ENCODE measurements around the gene ZNF397.
"Not testable (repeated sequence)": the region's sequence is repeated elsewhere in the genome, so short reads cannot be mapped to it uniquely, and the experiment has no call there.

The ZNF397 gene

GRCh38 chr18:35240664-35241447 lies at the start of gene ZNF397:
Gene ZNF397, plus strand, starts transcription at chr18:35241034. Its CDS starts 1,437 bp downstream, at chr18:35242471.
- DNase-seq, result peak; percentile 96

DNA sequence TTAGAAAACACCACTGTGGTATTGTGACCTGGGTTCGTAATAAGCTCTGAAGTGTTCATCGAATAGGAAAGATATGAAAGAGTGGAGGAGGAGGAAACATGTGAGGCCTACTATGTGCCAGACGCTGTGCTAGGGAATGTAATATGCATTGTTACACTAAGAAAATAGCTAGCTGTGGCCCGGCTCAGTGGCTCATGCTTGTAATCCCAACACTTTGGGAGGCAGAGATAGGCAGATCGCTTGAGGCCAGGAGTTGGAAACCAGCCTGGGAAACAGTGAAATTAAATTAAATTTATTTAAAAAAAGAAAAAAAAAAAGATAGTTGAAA lies 49.2 kb upstream of the ZNF397 start:
- no peak for DNase-seq

- no peak for DNase-seq
These were observed 48.4 kb upstream of the ZNF397 start for GRCh38 chr18:35192415-35192814.

DNA sequence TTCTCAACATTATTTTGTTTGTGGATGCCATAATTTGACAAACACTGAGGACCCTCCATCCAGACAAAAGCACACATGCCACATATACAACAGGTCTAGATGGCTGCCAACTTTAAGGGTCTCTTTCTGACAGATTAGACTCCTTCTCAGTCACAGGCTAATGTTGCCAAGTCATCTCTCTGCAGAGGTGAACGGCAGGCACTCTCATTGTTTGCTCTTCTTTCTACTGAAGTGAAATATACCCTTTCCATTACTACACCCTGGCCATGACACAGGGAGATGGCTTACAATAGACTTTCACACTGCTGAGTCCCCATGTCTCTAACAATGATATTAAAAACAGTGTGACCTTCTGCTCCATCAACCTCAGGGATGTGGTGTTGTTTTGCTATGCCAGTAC lies 47.5 kb upstream of the ZNF397 start:
- DNase-seq, result no peak

GRCh38 chr18:35197296-35197695 lies 43.5 kb upstream of the ZNF397 start:
- no peak for DNase-seq

DNA sequence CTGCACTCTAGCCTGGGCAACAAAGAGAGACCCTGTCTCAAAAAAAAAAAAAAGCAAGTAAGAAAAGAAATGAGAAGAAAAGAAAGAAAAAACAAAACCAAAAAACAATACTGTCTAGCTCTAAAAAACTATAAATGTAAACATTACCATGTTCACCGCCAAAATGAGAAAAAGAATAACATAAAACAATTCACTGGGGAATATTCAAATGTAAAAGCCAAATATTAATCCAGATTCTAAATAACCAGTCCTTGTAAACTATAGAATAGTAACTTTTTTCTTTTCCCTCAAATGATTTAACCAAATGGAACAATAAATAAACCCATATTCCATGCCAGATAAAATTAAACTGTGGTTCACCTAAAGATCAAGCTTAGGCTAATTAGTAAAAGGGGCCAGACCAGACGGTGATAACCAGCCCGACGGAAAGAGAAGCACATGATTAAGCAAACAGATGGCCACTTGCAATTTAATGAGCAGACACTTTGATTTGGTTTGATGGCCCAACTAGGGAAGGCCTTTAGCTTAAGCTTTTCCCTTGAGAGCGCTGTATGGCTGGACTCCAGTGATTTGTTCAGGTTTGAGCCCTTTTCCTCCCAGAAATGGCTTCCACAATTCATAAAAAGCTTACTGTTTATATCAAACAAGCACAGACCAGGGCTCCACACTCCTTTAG lies 39.4 kb upstream of the ZNF397 start:
- no peak for DNase-seq

GRCh38 chr18:35203067-35203466 lies 37.8 kb upstream of the ZNF397 start:
- no peak for DNase-seq

DNA sequence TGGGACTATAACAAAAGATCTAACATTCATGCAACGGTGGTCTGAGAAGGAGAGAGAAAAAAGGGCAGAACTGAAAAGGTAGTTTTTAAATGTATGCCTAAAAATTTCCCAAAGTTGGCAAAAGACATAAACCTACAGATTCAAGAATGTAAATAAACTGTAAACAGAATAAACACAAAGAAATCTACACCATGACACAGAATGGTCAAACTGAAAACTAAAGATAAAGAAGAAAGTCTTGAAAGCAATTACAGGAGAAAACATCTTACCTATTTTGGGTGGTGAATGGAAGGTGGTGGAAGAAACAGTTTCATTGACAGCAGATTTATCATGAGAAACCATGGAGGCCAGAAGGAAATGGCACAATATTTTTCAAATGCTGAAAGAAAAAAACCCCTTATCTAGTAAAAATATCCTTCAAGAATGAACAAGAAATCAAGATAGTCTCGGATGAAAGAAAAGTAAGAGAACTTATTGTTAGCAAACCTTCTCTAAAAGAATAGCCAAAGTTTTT lies 35.6 kb upstream of the ZNF397 start:
- DNase-seq, result no peak

DNA sequence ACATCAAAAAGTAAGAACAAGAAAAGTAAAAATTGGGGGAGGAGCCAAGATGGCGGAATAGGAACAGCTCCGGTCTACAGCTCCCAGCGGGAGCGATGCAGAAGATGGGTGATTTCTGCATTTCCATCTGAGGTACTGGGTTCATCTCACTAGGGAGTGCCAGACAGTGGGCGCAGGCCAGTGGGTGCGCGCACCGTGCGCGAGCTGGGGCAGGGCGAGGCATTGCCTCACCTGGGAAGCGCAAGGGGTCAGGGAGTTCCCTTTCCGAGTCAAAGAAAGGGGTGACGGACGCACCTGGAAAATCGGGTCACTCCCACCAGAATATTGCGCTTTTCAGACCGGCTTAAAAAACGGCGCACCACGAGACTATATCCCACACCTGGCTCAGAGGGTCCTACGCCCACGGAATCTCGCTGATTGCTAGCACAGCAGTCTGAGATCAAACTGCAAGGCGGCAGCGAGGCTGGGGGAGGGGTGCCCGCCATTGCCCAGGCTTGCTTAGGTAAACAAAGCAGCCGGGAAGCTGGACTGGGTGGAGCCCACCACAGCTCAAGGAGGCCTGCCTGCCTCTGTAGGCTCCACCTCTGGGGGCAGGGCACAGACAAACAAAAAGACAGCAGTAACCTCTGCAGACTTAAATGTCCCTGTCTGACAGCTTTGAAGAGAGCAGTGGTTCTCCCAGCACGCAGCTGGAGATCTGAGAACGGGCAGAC lies 34.9 kb upstream of the ZNF397 start:
- DNase-seq, result not testable (repeated sequence)

- DNase-seq, result no peak
These were observed 25.8 kb upstream of the ZNF397 start for GRCh38 chr18:35215026-35215425.

DNA sequence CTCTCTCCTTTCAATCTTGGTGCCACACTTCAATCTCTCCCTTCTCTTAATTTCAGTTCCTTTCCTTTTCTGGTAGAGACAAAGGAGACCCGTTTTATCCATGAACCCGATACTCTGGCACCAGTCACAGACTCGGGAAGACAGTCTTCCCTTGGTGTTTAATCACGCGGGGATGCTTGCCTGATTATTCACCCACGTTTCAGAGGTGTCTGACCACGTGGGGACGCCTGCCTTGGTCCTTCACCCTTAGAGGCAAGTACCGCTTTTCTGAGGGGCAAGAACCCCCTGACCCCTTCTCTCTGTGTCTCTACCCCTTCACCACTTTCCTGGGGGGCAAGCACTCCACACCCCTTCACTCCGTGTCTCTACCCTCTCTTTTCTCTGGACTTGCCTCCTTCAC lies 24.2 kb upstream of the ZNF397 start:
- not testable (repeated sequence) for DNase-seq

- not testable (repeated sequence) for DNase-seq
These were observed 21.5 kb upstream of the ZNF397 start for GRCh38 chr18:35219331-35219730.

DNA sequence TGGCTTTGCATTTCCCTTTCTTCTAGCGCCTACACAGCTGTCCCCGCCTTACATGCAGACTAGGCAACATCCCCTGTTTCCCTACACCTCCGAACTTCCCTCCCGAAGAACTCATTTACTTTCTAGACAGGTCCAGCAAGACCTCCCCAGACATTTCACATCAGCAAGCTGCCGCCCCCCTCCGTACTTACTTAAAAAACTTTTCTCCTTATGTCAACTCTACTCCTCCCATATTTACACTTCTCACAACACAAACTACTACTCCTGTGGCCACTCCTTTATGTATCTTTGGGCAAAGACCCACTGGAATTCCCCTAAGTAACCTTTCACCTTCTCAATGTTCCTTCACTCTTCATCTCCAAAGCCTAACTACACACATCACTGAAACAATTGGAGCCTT lies 20.4 kb upstream of the ZNF397 start:
- no peak for DNase-seq

GRCh38 chr18:35223797-35224196 lies 17.0 kb upstream of the ZNF397 start:
- no peak for DNase-seq

GRCh38 chr18:35227254-35227653 lies 13.6 kb upstream of the ZNF397 start:
- no peak for DNase-seq

GRCh38 chr18:35231052-35231451 lies 9.8 kb upstream of the ZNF397 start:
- DNase-seq, result peak; percentile 81

- DNase-seq, result no peak
These were observed 4.1 kb upstream of the ZNF397 start for GRCh38 chr18:35236571-35237363.

GRCh38 chr18:35239314-35239713 lies 1.5 kb upstream of the ZNF397 start:
- no peak for DNase-seq

- DNase-seq, result no peak
These were observed 592 bp downstream of the ZNF397 start for GRCh38 chr18:35241448-35241804.

DNA sequence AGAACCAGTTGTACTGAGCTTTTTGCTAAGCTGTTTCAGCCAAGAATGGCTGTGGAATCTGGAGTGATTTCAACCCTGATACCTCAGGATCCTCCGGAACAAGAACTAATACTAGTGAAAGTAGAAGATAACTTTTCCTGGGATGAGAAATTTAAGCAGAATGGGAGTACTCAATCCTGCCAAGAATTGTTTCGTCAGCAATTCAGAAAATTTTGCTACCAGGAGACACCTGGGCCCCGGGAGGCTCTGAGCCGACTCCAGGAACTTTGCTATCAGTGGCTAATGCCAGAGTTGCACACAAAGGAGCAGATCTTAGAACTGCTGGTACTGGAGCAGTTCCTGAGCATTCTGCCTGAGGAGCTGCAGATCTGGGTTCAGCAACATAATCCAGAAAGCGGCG lies 1.6 kb downstream of the ZNF397 start:
- no peak for DNase-seq

DNA sequence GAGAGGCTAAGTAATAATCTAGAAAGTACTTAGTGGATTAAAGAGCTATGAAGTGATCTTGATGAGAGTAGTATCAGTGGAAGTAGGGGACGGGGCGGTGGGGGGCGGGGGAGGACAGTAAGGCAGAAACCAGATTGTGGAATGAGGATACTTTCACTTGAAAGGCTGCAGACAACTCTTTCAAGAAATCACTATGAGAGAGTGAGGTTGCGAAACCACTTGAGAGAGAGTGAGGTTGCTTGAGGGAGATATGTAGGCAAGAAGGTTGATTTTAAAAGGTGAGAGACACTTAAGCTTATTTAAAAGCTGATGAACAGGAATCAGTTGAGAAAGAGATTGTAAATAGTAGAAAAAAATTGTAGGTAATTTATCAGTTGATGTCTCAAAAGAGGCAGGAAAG lies 3.8 kb downstream of the ZNF397 start:
- no peak for DNase-seq

DNA sequence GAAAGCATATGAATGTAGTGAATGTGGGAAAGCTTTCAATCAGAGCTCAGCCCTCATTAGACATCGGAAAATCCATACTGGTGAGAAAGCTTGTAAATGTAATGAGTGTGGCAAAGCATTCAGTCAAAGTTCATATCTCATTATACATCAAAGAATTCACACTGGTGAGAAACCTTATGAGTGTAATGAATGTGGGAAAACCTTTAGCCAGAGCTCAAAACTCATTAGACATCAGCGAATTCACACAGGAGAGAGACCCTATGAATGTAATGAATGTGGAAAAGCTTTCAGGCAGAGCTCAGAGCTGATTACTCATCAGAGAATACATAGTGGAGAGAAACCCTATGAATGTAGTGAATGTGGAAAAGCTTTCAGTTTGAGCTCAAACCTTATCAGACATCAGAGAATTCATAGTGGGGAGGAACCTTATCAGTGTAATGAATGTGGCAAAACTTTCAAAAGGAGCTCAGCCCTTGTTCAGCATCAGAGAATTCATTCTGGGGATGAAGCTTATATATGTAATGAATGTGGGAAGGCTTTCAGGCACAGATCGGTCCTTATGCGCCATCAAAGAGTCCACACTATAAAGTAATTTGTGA lies 5.0 kb downstream of the ZNF397 start:
- no peak for DNase-seq

- DNase-seq, result no peak
These were observed 6.0 kb downstream of the ZNF397 start for GRCh38 chr18:35246831-35247230.

Data from activated CD4-positive, alpha-beta T cell treated with anti-CD3 and anti-CD28 coated beads, Interleukin-10, Interleukin-2, amounts not matched to agents 100 ng/mL and 50 ng/mL, durations not matched to agents 16 hours and 8 hours (primary cell).